Upper lobe of right lung (tissue), 1 donor: ENCODE measurements around the gene PELO. TPM values are rescaled to one million over a fixed set of nuclear protein-coding genes. Genes with fewer than 3 reads are reported as not detected.

Experiments
- ATAC-seq: fragments of 200-7000 bp; cut with Tn5 transposase; one replicate; pipeline ENCODE4 v1.9.1; 2020; ENCODE audit warnings: mild to moderate bottlenecking, moderate library complexity
- DNase-seq: peaks from one replicate; pipeline ENCODE4 v3.0.0-alpha.2; 2020
- H3K27ac ChIP-seq: fragments of 200-600 bp; one replicate; pipeline ENCODE4 v1.8.0; 2022
- H3K27me3 ChIP-seq: fragments of 200-600 bp; one replicate; pipeline ENCODE4 v1.8.0; 2022; ENCODE audit warnings: mild to moderate bottlenecking
- H3K36me3 ChIP-seq: fragments of 200-600 bp; one replicate; pipeline ENCODE4 v1.8.0; 2022
- H3K4me1 ChIP-seq: fragments of 200-600 bp; one replicate; pipeline ENCODE4 v1.8.0; 2022
- H3K4me3 ChIP-seq: fragments of 200-600 bp; one replicate; pipeline ENCODE4 v1.8.0; 2022; ENCODE audit warnings: mild to moderate bottlenecking
- H3K9me3 ChIP-seq: fragments of 200-600 bp; one replicate; pipeline ENCODE4 v1.8.0; 2022
- CTCF ChIP-seq: fragments of 200-600 bp; IDR thresholded peaks from one replicate; pipeline ENCODE4 v1.8.0; 2022; ENCODE audit warnings: antibody characterized with exemption
- intact Hi-C: fragments of 100-400 bp; cut with DNase I; formaldehyde crosslinking; loops from one replicate; pipeline ENCODE4 v1.11.0; 2022
- total RNA-seq: library from RNA; stranded (reverse); fragmentation: NEBNext Ultra II Directional; extraction: Animal tissue kit (Norgen Biotek cat#: 25700); gene quantifications from one replicate; pipeline ENCODE4 v1.2.1, GENCODE V29; 2021
- donor health status: DM: no; HTN: yes; CAD: no; lungs with severe emphysema.

PELO gene
- total RNA-seq, 1 donor from 2014 or later, result 41.3 TPM

GRCh38 chr5:52767217-52767743, 20.4 kb upstream of the PELO start:
- H3K4me3 ChIP-seq, result no peak overlapping the region
- H3K36me3 ChIP-seq, result no peaks in the 10 kb centered on the region
- DNase-seq (no peak), ATAC-seq (no peak)
- H3K9me3 ChIP-seq, result no peaks in the 10 kb centered on the region
- intact Hi-C loops, result no loop called here
- TF ChIP-seq CTCF, result no peak
- H3K27ac ChIP-seq, result no peak overlapping the region
- H3K27me3 ChIP-seq, result no peaks in the 10 kb centered on the region
- no peaks in the 10 kb centered on the region for H3K4me1 ChIP-seq

- H3K27ac ChIP-seq, result no peak overlapping the region
- no peaks in the 10 kb centered on the region for H3K9me3 ChIP-seq
- TF ChIP-seq CTCF, result no peak
- no peaks in the 10 kb centered on the region for H3K27me3 ChIP-seq
- intact Hi-C loops, result no loop called here
- DNase-seq, result no peak
- no peaks in the 10 kb centered on the region for H3K36me3 ChIP-seq
- no peak overlapping the region for H3K4me3 ChIP-seq
- no peak for ATAC-seq
- H3K4me1 ChIP-seq, result peaks cover 5% of the 10 kb centered on the region
These were observed 19.8 kb upstream of the PELO start for GRCh38 chr5:52767766-52768480.

- H3K27ac ChIP-seq, result no peak overlapping the region
- H3K27me3 ChIP-seq, result no peaks in the 10 kb centered on the region
- no peaks in the 10 kb centered on the region for H3K36me3 ChIP-seq
- DNase-seq (no peak), ATAC-seq (no peak)
- H3K4me1 ChIP-seq, result peaks cover 16% of the 10 kb centered on the region
- intact Hi-C loops, result no loop called here
- no peak overlapping the region for H3K4me3 ChIP-seq
- TF ChIP-seq CTCF, result no peak
- no peaks in the 10 kb centered on the region for H3K9me3 ChIP-seq
These were observed 18.7 kb upstream of the PELO start for GRCh38 chr5:52769061-52769460.

- intact Hi-C loops, result no loop called here
- no peaks in the 10 kb centered on the region for H3K9me3 ChIP-seq
- no peak overlapping the region for H3K4me3 ChIP-seq
- ATAC-seq, result no peak
- H3K27me3 ChIP-seq, result no peaks in the 10 kb centered on the region
- peaks cover 19% of the 10 kb centered on the region for H3K4me1 ChIP-seq
- no peak for DNase-seq
- H3K27ac ChIP-seq, result no peak overlapping the region
- no peak for TF ChIP-seq CTCF
- no peaks in the 10 kb centered on the region for H3K36me3 ChIP-seq
These were observed 17.3 kb upstream of the PELO start for GRCh38 chr5:52770287-52770939.

- no peak for TF ChIP-seq CTCF
- Histone ChIP-seq H3K4me3 (no peak overlapping the region), H3K4me1 (peaks cover 23% of the 10 kb centered on the region), H3K9me3 (no peaks in the 10 kb centered on the region), H3K36me3 (no peaks in the 10 kb centered on the region), H3K27ac (no peak overlapping the region), H3K27me3 (no peaks in the 10 kb centered on the region)
- intact Hi-C loops, result no loop called here
- no peak for DNase-seq
- no peak for ATAC-seq
These were observed 16.2 kb upstream of the PELO start for GRCh38 chr5:52771343-52772039.
